Measurements from ENCODE around the gene CLTRN. TPM values are rescaled to one million over a fixed set of nuclear protein-coding genes. Genes with fewer than 3 reads are reported as not detected.

CLTRN gene
- total RNA-seq, 1 experiment from 2014 or later, result 9.1 TPM

- TF ChIP-seq, protein P1, sequence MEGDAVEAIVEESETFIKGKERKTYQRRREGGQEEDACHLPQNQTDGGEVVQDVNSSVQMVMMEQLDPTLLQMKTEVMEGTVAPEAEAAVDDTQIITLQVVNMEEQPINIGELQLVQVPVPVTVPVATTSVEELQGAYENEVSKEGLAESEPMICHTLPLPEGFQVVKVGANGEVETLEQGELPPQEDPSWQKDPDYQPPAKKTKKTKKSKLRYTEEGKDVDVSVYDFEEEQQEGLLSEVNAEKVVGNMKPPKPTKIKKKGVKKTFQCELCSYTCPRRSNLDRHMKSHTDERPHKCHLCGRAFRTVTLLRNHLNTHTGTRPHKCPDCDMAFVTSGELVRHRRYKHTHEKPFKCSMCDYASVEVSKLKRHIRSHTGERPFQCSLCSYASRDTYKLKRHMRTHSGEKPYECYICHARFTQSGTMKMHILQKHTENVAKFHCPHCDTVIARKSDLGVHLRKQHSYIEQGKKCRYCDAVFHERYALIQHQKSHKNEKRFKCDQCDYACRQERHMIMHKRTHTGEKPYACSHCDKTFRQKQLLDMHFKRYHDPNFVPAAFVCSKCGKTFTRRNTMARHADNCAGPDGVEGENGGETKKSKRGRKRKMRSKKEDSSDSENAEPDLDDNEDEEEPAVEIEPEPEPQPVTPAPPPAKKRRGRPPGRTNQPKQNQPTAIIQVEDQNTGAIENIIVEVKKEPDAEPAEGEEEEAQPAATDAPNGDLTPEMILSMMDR (conservative IDR thresholded peaks at IDR 0.05; ENCODE audit: low read depth, low read length), result no peak
- no peak for TF ChIP-seq EZH2 (IDR thresholded peaks at IDR 0.05; ENCODE audit: low read length, unreplicated experiment)
- Histone ChIP-seq H3F3A (ENCODE audit: low read length, unreplicated experiment) (no peaks in the 10 kb centered on the region), H3K4me1 (ENCODE audit: insufficient read depth, low read length) (no peaks in the 10 kb centered on the region), H3K36me3 (ENCODE audit: low read depth, low read length) (peaks cover 14% of the 10 kb centered on the region; the same call in 1 of the 2 replicates), H3K4me3 (ENCODE audit: low read length) (no peak overlapping the region), H3K27ac (ENCODE audit: low read length) (no peak overlapping the region), H3K9ac (ENCODE audit: low read length) (no peak overlapping the region), H4K20me1 (ENCODE audit: low read length) (no peaks in the 10 kb centered on the region), H3K27me3 (ENCODE audit: low read length) (no peaks in the 10 kb centered on the region), H3K79me2 (ENCODE audit: low read length) (no peaks in the 10 kb centered on the region), H3K9me3 (ENCODE audit: low read length) (no peaks in the 10 kb centered on the region), H2AFZ (ENCODE audit: low read length) (no peak overlapping the region), H3K4me2 (ENCODE audit: low read length) (no peak overlapping the region), H3K9me2 (replicated peaks; ENCODE audit: low read length) (no peaks in the 10 kb centered on the region)
- no peak for DNase-seq
- BruUV-seq (replicated peaks), result no TSS peak
- intact Hi-C loops (cut with micrococcal nuclease), result no loop called here
- CTCF ChIA-PET, result no interaction called here
- POLR2A ChIA-PET (ENCODE audit: unreplicated experiment), result no interaction called here
- no peak for ATAC-seq
Observed at GRCh38 chrX:15702488-15703371, 38.1 kb upstream of the CLTRN start.

GRCh38 chrX:15696516-15696915 is 31.9 kb upstream of the CLTRN start:
- H3K27me3 ChIP-seq (ENCODE audit: low read length), result no peaks in the 10 kb centered on the region
- no peak overlapping the region for H2AFZ ChIP-seq (ENCODE audit: low read length)
- H3K79me2 ChIP-seq (ENCODE audit: low read length), result no peaks in the 10 kb centered on the region
- H4K20me1 ChIP-seq (ENCODE audit: low read length), result no peaks in the 10 kb centered on the region
- ATAC-seq (no peak), DNase-seq (no peak)
- ChIA-PET POLR2A (ENCODE audit: unreplicated experiment) (no interaction called here), CTCF (no interaction called here)
- H3F3A ChIP-seq (ENCODE audit: low read length, unreplicated experiment), result no peaks in the 10 kb centered on the region
- TF ChIP-seq EZH2phosphoT487 (IDR thresholded peaks at IDR 0.05; ENCODE audit: borderline replicate concordance, low read length) (no peak), EZH2 (IDR thresholded peaks at IDR 0.05; ENCODE audit: low read length, unreplicated experiment) (no peak)
- TF ChIP-seq, protein P1 (conservative IDR thresholded peaks at IDR 0.05; ENCODE audit: low read depth, low read length), result no peak
- H3K4me1 ChIP-seq (ENCODE audit: insufficient read depth, low read length), result no peaks in the 10 kb centered on the region
- no peak overlapping the region for H3K9ac ChIP-seq (ENCODE audit: low read length)
- H3K4me3 ChIP-seq (ENCODE audit: low read length), result no peak overlapping the region
- BruUV-seq (replicated peaks), result no TSS peak
- no peak overlapping the region for H3K27ac ChIP-seq (ENCODE audit: low read length)
- no peak overlapping the region for H3K4me2 ChIP-seq (ENCODE audit: low read length)
- no peaks in the 10 kb centered on the region for H3K9me2 ChIP-seq (replicated peaks; ENCODE audit: low read length)
- intact Hi-C loops (cut with micrococcal nuclease), result no loop called here
- H3K36me3 ChIP-seq (ENCODE audit: low read depth, low read length), result peaks cover 28% of the 10 kb centered on the region
- no peaks in the 10 kb centered on the region for H3K9me3 ChIP-seq (ENCODE audit: low read length)

DNA sequence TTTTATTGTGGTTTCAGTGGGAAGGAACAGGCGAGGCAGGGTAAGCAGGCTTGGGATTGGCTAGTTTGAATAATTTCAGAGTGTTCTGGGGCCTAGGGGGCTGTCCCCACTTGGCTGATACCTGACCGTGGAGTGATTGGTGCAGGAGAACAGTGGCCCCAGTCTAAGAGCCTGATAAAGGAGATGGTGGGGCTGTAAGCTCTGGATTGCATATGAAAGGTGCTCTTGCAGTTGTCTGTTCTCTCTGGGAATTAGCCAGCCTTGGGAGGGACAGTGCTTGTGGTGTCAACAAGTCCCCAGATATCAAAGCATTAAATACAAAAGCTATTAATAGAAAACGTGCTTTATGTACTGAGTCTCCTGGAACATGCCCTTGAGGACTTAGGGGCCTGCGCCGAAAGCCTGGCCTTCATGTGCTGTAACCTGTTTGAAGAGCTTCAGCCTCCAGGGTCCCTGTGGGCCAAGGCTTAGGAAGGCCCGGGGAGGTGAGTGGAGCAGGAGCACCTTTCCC is 30.4 kb upstream of the CLTRN start:
- Histone ChIP-seq H3K9me2 (replicated peaks; ENCODE audit: low read length) (no peaks in the 10 kb centered on the region), H3K27ac (ENCODE audit: low read length) (no peak overlapping the region), H4K20me1 (ENCODE audit: low read length) (no peaks in the 10 kb centered on the region), H3K9me3 (ENCODE audit: low read length) (no peaks in the 10 kb centered on the region), H3F3A (ENCODE audit: low read length, unreplicated experiment) (no peaks in the 10 kb centered on the region), H2AFZ (ENCODE audit: low read length) (no peak overlapping the region), H3K4me2 (ENCODE audit: low read length) (no peak overlapping the region), H3K36me3 (ENCODE audit: low read depth, low read length) (peaks cover 34% of the 10 kb centered on the region; the same call in 1 of the 2 replicates), H3K79me2 (ENCODE audit: low read length) (peaks cover 8% of the 10 kb centered on the region; the same call in 1 of the 2 replicates), H3K4me3 (ENCODE audit: low read length) (no peak overlapping the region), H3K27me3 (ENCODE audit: low read length) (no peaks in the 10 kb centered on the region), H3K9ac (ENCODE audit: low read length) (no peak overlapping the region), H3K4me1 (ENCODE audit: insufficient read depth, low read length) (no peaks in the 10 kb centered on the region)
- BruUV-seq (replicated peaks), result no TSS peak
- intact Hi-C loops (cut with micrococcal nuclease), result no loop called here
- TF ChIP-seq EZH2 (IDR thresholded peaks at IDR 0.05; ENCODE audit: low read length, unreplicated experiment), result no peak
- no peak for TF ChIP-seq EZH2phosphoT487 (IDR thresholded peaks at IDR 0.05; ENCODE audit: borderline replicate concordance, low read length)
- TF ChIP-seq, protein P1 (conservative IDR thresholded peaks at IDR 0.05; ENCODE audit: low read depth, low read length), result no peak
- ChIA-PET POLR2A (ENCODE audit: unreplicated experiment) (interaction anchor here (0.6 kb wide), 1 partner anchor 41 kb away, joined by 7 read pairs; no protein-coding TSS in a partner anchor), CTCF (no interaction called here)
- ATAC-seq (no peak), DNase-seq (no peak)

Data from PC-3 (cell line).